Measurements from ENCODE around the gene HIC1.

DNA sequence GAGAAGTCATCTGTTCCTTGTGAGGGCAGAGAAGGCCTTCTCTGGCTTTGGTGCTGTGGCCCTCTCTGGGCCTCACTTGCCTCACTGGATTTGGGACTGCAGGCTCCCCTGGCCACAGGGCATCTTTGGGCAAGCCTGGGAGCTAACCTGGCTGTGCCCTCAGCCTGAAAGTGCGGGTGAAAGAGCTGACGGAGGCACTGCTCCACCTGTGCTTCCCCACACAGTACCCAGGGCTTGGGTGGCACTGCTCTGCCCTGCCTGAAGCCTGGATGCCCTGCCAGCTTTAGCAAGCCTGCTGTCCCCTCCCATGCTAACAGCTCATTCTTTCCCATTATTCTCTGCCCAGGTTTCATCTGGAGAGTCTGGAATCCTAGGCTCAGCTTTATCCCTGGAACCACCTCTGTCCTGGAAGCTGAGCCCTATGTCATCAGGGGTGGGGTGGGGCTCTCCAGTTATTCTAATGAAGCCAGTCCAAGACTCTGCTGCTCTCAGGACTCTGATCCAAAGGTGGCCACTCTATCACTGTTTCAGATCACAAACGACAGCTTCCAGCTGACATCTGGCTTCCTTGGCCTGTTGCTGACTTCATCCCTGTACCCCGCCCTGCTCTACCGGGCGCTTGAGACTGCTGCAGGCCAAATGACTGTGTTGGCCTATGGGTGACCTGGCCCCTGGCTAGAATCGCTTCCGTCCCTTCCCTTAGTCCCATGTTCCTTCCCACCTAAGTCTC, 29.3 kb downstream of the HIC1 start:
- TF ChIP-seq, protein P1, sequence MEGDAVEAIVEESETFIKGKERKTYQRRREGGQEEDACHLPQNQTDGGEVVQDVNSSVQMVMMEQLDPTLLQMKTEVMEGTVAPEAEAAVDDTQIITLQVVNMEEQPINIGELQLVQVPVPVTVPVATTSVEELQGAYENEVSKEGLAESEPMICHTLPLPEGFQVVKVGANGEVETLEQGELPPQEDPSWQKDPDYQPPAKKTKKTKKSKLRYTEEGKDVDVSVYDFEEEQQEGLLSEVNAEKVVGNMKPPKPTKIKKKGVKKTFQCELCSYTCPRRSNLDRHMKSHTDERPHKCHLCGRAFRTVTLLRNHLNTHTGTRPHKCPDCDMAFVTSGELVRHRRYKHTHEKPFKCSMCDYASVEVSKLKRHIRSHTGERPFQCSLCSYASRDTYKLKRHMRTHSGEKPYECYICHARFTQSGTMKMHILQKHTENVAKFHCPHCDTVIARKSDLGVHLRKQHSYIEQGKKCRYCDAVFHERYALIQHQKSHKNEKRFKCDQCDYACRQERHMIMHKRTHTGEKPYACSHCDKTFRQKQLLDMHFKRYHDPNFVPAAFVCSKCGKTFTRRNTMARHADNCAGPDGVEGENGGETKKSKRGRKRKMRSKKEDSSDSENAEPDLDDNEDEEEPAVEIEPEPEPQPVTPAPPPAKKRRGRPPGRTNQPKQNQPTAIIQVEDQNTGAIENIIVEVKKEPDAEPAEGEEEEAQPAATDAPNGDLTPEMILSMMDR (IDR thresholded peaks at IDR 0.05; ENCODE audit: poor library complexity) = no peak
- no peak for TF ChIP-seq EZH2 (IDR thresholded peaks at IDR 0.05; ENCODE audit: borderline replicate concordance)
